Progenitor cell of endocrine pancreas (in vitro differentiated cells): ENCODE measurements around the gene BTLA. TPM values are rescaled to one million over a fixed set of nuclear protein-coding genes. Genes with fewer than 3 reads are reported as not detected.
"Not testable (repeated sequence)": the region's sequence is repeated elsewhere in the genome, so short reads cannot be mapped to it uniquely, and the experiment has no call there.

Experiments
- DNase-seq: peaks from one replicate; pipeline ENCODE4 v3.0.0; 2021; ENCODE audit warnings: low spot score; ENCODE audit not compliant: unreplicated experiment
- H3K27ac Mint-ChIP-seq: 2 replicates; pipeline ENCODE4 v1.8.0; 2021; ENCODE audit warnings: mild to moderate bottlenecking, moderate library complexity, mixed read lengths
- H3K27me3 Mint-ChIP-seq: 2 replicates; pipeline ENCODE4 v1.8.0; 2021; ENCODE audit warnings: mixed read lengths
- H3K36me3 Mint-ChIP-seq: 2 replicates; pipeline ENCODE4 v1.8.0; 2022; ENCODE audit warnings: mixed read lengths; ENCODE audit not compliant: insufficient read depth
- H3K4me1 Mint-ChIP-seq: 2 replicates; pipeline ENCODE4 v1.8.0; 2021; ENCODE audit warnings: low read depth, mixed read lengths
- H3K4me3 Mint-ChIP-seq: 2 replicates; pipeline ENCODE4 v1.8.0; 2021; ENCODE audit warnings: low read depth, mild to moderate bottlenecking, moderate library complexity, mixed read lengths
- H3K9me3 Mint-ChIP-seq: 2 replicates; pipeline ENCODE4 v1.8.0; 2021; ENCODE audit warnings: low read depth, mixed read lengths
- CTCF ChIP-seq: fragments of 200-600 bp; sonication (generic); IDR thresholded peaks from one replicate; pipeline ENCODE4 v1.5.0; 2021; ENCODE audit warnings: antibody characterized with exemption, mild to moderate bottlenecking; ENCODE audit not compliant: unreplicated experiment
- long read RNA-seq: library from polyadenylated mRNA; unstranded; transcript quantifications from one replicate; pipeline ENCODE4 v2.0.0, GENCODE V29; 2020
- total RNA-seq: library from RNA; stranded (reverse); gene quantifications from 2 replicates; pipeline ENCODE4 v1.2.1, GENCODE V29; 2021

The BTLA gene
- total RNA-seq = not detected in 2 replicates
- long read RNA-seq = 0 reads

- Mint-ChIP-seq H3K27ac (no peak within 1 kb of the TSS), H3K27me3 (no peaks in the 10 kb centered on the region), H3K4me1 (no peaks in the 10 kb centered on the region), H3K36me3 (no peaks in the 10 kb centered on the region), H3K4me3 (no peak within 1 kb of the TSS), H3K9me3 (no peaks in the 10 kb centered on the region)
- TF ChIP-seq CTCF = no peak
- no peak for DNase-seq
These were observed at the start of gene BTLA for GRCh38 chr3:112498914-112499711. BTLA (minus strand) TSS chr3:112499472; CDS start chr3:112499358, 114 bp downstream.

- no peaks in the 10 kb centered on the region for H3K9me3 Mint-ChIP-seq
- no peak overlapping the region for H3K4me3 Mint-ChIP-seq
- no peak overlapping the region for H3K27ac Mint-ChIP-seq
- H3K36me3 Mint-ChIP-seq = peaks cover 7% of the 10 kb centered on the region
- no peaks in the 10 kb centered on the region for H3K27me3 Mint-ChIP-seq
- peaks cover 5% of the 10 kb centered on the region for H3K4me1 Mint-ChIP-seq
- no peak for DNase-seq
- no peak for TF ChIP-seq CTCF
These were observed 47.0 kb upstream of the BTLA start for GRCh38 chr3:112546216-112546759.

- Mint-ChIP-seq H3K36me3 (peaks cover 9% of the 10 kb centered on the region), H3K27ac (no peak overlapping the region), H3K9me3 (no peaks in the 10 kb centered on the region), H3K4me1 (peaks cover 6% of the 10 kb centered on the region), H3K4me3 (no peak overlapping the region), H3K27me3 (no peaks in the 10 kb centered on the region)
- DNase-seq = no peak
- no peak for TF ChIP-seq CTCF
These were observed 40.8 kb upstream of the BTLA start for GRCh38 chr3:112539825-112540650.

- peak; percentile 68 for TF ChIP-seq CTCF
- peaks cover 8% of the 10 kb centered on the region for H3K36me3 Mint-ChIP-seq
- DNase-seq = no peak
- H3K27me3 Mint-ChIP-seq = no peaks in the 10 kb centered on the region
- H3K9me3 Mint-ChIP-seq = no peaks in the 10 kb centered on the region
- no peak overlapping the region for H3K4me3 Mint-ChIP-seq
- no peak overlapping the region for H3K27ac Mint-ChIP-seq
- peaks cover 4% of the 10 kb centered on the region for H3K4me1 Mint-ChIP-seq
These were observed 32.1 kb upstream of the BTLA start for GRCh38 chr3:112531358-112531781.

- no peak overlapping the region for H3K27ac Mint-ChIP-seq
- H3K36me3 Mint-ChIP-seq = peaks cover 4% of the 10 kb centered on the region
- no peak for TF ChIP-seq CTCF
- no peak overlapping the region for H3K4me3 Mint-ChIP-seq
- H3K4me1 Mint-ChIP-seq = peaks cover 1% of the 10 kb centered on the region
- no peaks in the 10 kb centered on the region for H3K27me3 Mint-ChIP-seq
- DNase-seq = no peak
- no peaks in the 10 kb centered on the region for H3K9me3 Mint-ChIP-seq
These were observed 31.3 kb upstream of the BTLA start for GRCh38 chr3:112530573-112530972.

- not testable (repeated sequence) for H3K9me3 Mint-ChIP-seq, H3K4me1 Mint-ChIP-seq, H3K36me3 Mint-ChIP-seq, H3K27ac Mint-ChIP-seq, DNase-seq, H3K4me3 Mint-ChIP-seq, H3K27me3 Mint-ChIP-seq
These were observed 24.9 kb upstream of the BTLA start for GRCh38 chr3:112524127-112524526.
